ENCODE results near the gene OR5T3. TPM values are rescaled to one million over a fixed set of nuclear protein-coding genes. Genes with fewer than 3 reads are reported as not detected.
"Not testable (repeated sequence)": the region's sequence is repeated elsewhere in the genome, so short reads cannot be mapped to it uniquely, and the experiment has no call there.

Gene OR5T3
- not detected for polyA plus RNA-seq (2012; ENCODE audit: insufficient read depth, insufficient read length)

DNA sequence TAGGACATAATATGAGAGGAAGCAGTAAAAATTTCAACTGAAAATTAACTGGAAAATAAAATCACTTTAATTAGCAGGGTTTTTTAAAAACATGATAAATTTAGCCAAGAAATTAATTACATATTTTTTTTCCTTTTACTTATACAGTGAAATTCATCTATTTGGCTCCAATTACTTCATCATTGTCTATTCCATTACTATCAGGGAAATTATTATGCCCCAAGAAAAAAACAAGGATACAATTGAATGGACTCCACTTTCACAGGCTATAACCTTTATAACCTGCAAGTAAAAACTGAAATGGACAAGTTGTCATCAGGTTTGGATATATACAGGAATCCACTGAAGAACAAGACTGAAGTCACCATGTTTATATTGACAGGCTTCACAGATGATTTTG lies at the start of gene OR5T3:
OR5T3 (plus strand) TSS at position 301 of the 400 bp plus-strand sequence; CDS start at position 301, 0 bp downstream.
- no peak for DNase-seq (ENCODE audit: low read depth, low spot score)
- no peak within 1 kb of the TSS for H3K4me3 ChIP-seq (ENCODE audit: low read length)

- DNase-seq (ENCODE audit: low read depth, low spot score): no peak
- no peak overlapping the region for H3K4me3 ChIP-seq (ENCODE audit: low read length)
Measured at GRCh38 chr11:56207790-56208189, 44.3 kb upstream of the OR5T3 start.

- no peak for DNase-seq (ENCODE audit: low read depth, low spot score)
- H3K4me3 ChIP-seq (ENCODE audit: low read length): no peak overlapping the region
Measured at GRCh38 chr11:56214537-56214936, 37.5 kb upstream of the OR5T3 start.

DNA sequence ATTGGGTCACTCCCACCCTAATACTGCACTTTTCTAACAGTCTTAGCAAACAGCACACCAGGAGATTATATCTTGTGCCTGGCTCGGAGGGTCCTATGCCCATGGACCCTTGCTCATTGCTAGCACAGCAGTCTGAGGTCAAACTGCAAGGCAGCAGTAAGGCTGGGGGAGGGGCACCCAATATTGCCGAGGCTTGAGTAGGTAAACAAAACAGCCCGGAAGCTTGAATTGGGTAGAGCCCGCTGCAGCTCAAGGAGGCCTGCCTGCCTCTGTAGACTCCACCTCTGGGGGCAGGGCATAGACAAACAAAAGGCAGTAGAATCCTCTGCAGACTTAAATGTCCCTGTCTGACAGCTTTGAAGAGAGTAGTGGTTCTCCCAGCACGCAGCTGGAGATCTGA lies 32.3 kb upstream of the OR5T3 start:
- DNase-seq (ENCODE audit: low read depth, low spot score); H3K4me3 ChIP-seq (ENCODE audit: low read length): not testable (repeated sequence)

- DNase-seq (ENCODE audit: low read depth, low spot score): no peak
- no peak within 1 kb of the TSS for H3K4me3 ChIP-seq (ENCODE audit: low read length)
Measured at GRCh38 chr11:56234155-56234554, 17.9 kb upstream of the OR5T3 start, which contains the start of gene OR5T2. Gene OR5T2 (minus strand): TSS chr11:56234255. CDS start chr11:56233062, 1,193 bp downstream.

DNA sequence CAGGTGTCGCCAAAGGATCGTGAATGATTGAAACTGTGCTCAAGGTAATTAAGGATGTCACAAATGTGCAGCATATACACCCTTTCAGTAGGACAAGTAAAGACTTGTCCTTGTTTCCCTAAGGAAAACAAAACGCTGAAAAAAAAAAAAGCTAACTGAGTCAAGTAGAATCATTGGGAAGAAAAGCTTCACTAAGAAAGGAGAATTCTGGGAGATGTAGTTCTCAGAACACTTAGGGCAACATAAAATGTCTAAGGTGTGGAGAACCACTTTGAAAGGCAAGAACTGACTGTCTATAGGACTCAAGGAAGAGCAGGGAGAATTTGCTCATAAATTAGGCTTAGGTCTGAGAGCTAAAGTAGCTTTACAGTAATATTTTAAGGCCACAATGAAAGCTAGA lies 19.0 kb downstream of the OR5T3 start:
- DNase-seq (ENCODE audit: low read depth, low spot score): no peak
- H3K4me3 ChIP-seq (ENCODE audit: low read length): no peak overlapping the region

GRCh38 chr11:56273854-56274253 lies 21.8 kb downstream of the OR5T3 start, which contains the start of gene OR5T1:
Gene OR5T1 (plus strand): TSS chr11:56274154. CDS start chr11:56275639, 1,485 bp downstream.
- DNase-seq (ENCODE audit: low read depth, low spot score): no peak
- no peak within 1 kb of the TSS for H3K4me3 ChIP-seq (ENCODE audit: low read length)

DNA sequence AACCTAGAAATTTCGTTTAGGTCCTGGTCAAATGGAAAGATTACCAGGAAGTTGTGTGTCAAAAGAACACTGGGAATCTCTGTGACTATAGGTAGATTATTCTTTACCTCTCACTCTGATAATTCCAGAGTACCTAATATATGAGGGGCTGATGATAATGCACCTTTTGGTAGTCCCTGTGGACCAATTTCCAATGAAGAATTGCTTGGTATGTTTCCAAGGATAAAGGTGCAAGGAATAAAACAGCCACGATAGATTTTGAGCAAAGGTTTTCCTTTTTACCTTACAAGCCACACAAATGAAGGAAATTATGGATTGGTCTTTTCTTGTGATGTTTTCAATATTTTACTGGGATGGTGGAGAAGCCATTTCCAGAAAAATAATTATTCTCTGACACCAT lies 40.1 kb downstream of the OR5T3 start, which contains the start of gene OR8H1:
OR8H1 (minus strand) TSS at position 101 of the 400 bp plus-strand sequence. CDS start 1,192 bp downstream, outside the sequence.
- no peak for DNase-seq (ENCODE audit: low read depth, low spot score)

GRCh38 chr11:56296898-56297297 lies 44.8 kb downstream of the OR5T3 start:
- no peak overlapping the region for H3K4me3 ChIP-seq (ENCODE audit: low read length)
- DNase-seq (ENCODE audit: low read depth, low spot score): no peak

More for the DNA sequence above, 40.1 kb downstream of the OR5T3 start, which contains the start of gene OR8H1:
- H3K4me3 ChIP-seq (ENCODE audit: low read length): no peak within 1 kb of the TSS

Data from Jurkat, Clone E6-1 (cell line).